ENCODE results near the gene CARD8.

CARD8 gene

DNA sequence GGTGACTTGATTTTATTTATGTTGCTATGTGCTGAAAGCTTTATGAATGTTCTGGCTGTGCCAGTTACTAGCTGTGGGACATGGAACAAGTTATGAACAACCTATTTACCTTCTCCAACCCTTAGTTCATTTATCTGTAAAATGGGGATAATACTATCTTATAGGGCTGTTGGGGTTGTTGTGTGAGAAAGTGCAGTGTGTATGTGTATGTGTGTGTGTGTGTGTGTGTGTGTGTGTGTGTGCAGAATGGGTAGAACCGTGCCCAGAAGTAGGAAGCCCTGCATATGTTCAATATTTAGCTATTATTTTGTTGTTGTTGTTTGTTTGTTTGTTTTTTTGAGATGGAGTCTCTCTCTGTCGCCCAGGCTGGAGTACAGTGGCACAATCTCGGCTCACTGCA, 64.8 kb downstream of the CARD8 start:
- Histone ChIP-seq H3K27me3 (ENCODE audit: control insufficient read depth, insufficient read depth, low read length) (no peaks in the 10 kb centered on the region), H3K27ac (ENCODE audit: low read depth, low read length) (no peak overlapping the region), H3K9me3 (ENCODE audit: control insufficient read depth, insufficient read depth, low read depth, low read length) (peaks cover 8% of the 10 kb centered on the region; the same call in 1 of the 2 replicates), H3K36me3 (ENCODE audit: control insufficient read depth, insufficient read depth, low read length) (no peaks in the 10 kb centered on the region; the same call in 1 of the 2 replicates), H3K4me1 (ENCODE audit: control insufficient read depth, insufficient read depth, low read length) (no peaks in the 10 kb centered on the region), H3K4me3 (ENCODE audit: low read depth, low read length) (no peak overlapping the region), H3K9ac (ENCODE audit: low read length) (no peak overlapping the region)

DNA sequence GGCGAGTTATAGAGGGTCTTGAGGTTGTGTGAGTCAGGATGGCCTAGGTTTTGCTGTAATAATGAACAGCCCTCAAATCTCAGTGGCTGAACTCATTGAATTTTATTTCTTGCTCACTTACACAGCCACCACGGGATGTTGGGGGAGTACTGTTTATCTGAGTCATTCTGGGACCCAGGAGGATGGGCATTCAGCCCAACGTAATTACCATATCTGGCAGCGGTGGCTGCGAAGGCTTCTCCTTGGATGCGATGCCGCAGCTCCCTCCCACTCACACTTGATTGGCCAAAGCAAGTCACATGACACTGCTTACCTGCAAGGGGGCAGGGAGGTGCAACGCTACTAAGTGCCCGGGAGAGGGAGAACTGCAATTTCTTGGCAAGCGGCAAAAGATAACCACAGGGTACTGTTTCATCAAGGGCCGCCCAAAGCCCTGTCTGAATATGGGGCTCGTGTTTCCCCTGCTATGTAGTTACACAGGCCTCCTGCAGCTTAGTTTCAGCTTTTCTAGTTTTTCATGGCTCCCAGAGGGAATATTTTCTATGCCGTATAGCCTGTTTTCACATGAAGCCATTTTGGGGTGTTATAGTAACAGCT, 65.3 kb downstream of the CARD8 start:
- Histone ChIP-seq H3K27ac (ENCODE audit: low read depth, low read length) (no peak overlapping the region), H3K9ac (ENCODE audit: low read length) (no peak overlapping the region), H3K4me3 (ENCODE audit: low read depth, low read length) (no peak overlapping the region), H3K27me3 (ENCODE audit: control insufficient read depth, insufficient read depth, low read length) (no peaks in the 10 kb centered on the region), H3K36me3 (ENCODE audit: control insufficient read depth, insufficient read depth, low read length) (no peaks in the 10 kb centered on the region; the same call in 1 of the 2 replicates), H3K9me3 (ENCODE audit: control insufficient read depth, insufficient read depth, low read depth, low read length) (peaks cover 8% of the 10 kb centered on the region; the same call in 1 of the 2 replicates), H3K4me1 (ENCODE audit: control insufficient read depth, insufficient read depth, low read length) (no peaks in the 10 kb centered on the region)

GRCh38 chr19:48186541-48186991, 69.1 kb downstream of the CARD8 start:
- Histone ChIP-seq H3K4me3 (ENCODE audit: low read depth, low read length) (no peak overlapping the region), H3K4me1 (ENCODE audit: control insufficient read depth, insufficient read depth, low read length) (no peaks in the 10 kb centered on the region), H3K9ac (ENCODE audit: low read length) (no peak overlapping the region)

GRCh38 chr19:48186015-48186414, 69.7 kb downstream of the CARD8 start:
- Histone ChIP-seq H3K9ac (ENCODE audit: low read length) (no peak overlapping the region), H3K27me3 (ENCODE audit: control insufficient read depth, insufficient read depth, low read length) (no peaks in the 10 kb centered on the region), H3K9me3 (ENCODE audit: control insufficient read depth, insufficient read depth, low read depth, low read length) (peaks cover 19% of the 10 kb centered on the region), H3K36me3 (ENCODE audit: control insufficient read depth, insufficient read depth, low read length) (peaks cover 11% of the 10 kb centered on the region), H3K4me3 (ENCODE audit: low read depth, low read length) (no peak overlapping the region), H3K4me1 (ENCODE audit: control insufficient read depth, insufficient read depth, low read length) (no peaks in the 10 kb centered on the region), H3K27ac (ENCODE audit: low read depth, low read length) (no peak overlapping the region)

More at GRCh38 chr19:48186541-48186991, 69.1 kb downstream of the CARD8 start:
- Histone ChIP-seq H3K27me3 (ENCODE audit: control insufficient read depth, insufficient read depth, low read length) (no peaks in the 10 kb centered on the region), H3K27ac (ENCODE audit: low read depth, low read length) (no peak overlapping the region), H3K9me3 (ENCODE audit: control insufficient read depth, insufficient read depth, low read depth, low read length) (peaks cover 14% of the 10 kb centered on the region), H3K36me3 (ENCODE audit: control insufficient read depth, insufficient read depth, low read length) (peaks cover 6% of the 10 kb centered on the region)

DNA sequence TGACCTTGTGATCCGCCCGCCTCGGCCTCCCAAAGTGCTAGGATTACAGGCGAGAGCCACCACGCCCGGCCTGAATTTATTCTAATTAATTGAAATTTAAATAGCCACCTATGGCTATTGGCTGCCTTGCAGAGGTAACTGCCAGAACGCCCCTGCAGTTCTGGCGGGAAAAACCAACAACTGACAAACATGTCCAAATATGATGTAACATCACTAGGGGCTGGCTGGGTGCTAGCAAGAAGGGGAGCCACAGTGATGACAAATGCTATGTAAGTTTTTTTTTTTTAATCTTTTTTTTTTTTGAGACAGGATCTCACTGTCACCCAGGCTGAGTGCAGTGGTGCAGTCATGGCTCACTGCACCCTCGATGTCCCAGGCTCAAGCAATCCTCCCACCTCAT, 72.4 kb downstream of the CARD8 start:
- Histone ChIP-seq H3K4me3 (ENCODE audit: low read depth, low read length) (no peak overlapping the region), H3K36me3 (ENCODE audit: control insufficient read depth, insufficient read depth, low read length) (peaks cover 21% of the 10 kb centered on the region), H3K27me3 (ENCODE audit: control insufficient read depth, insufficient read depth, low read length) (no peaks in the 10 kb centered on the region), H3K9ac (ENCODE audit: low read length) (no peak overlapping the region), H3K4me1 (ENCODE audit: control insufficient read depth, insufficient read depth, low read length) (no peaks in the 10 kb centered on the region), H3K27ac (ENCODE audit: low read depth, low read length) (no peak overlapping the region), H3K9me3 (ENCODE audit: control insufficient read depth, insufficient read depth, low read depth, low read length) (peaks cover 16% of the 10 kb centered on the region)

- H3K4me3 ChIP-seq (ENCODE audit: low read depth, low read length), result no peak overlapping the region
- peaks cover 15% of the 10 kb centered on the region for H3K9me3 ChIP-seq (ENCODE audit: control insufficient read depth, insufficient read depth, low read depth, low read length)
- H3K4me1 ChIP-seq (ENCODE audit: control insufficient read depth, insufficient read depth, low read length), result no peaks in the 10 kb centered on the region
- H3K27ac ChIP-seq (ENCODE audit: low read depth, low read length), result no peak overlapping the region
- no peaks in the 10 kb centered on the region for H3K27me3 ChIP-seq (ENCODE audit: control insufficient read depth, insufficient read depth, low read length)
- H3K9ac ChIP-seq (ENCODE audit: low read length), result no peak overlapping the region
- peaks cover 21% of the 10 kb centered on the region for H3K36me3 ChIP-seq (ENCODE audit: control insufficient read depth, insufficient read depth, low read length)
Observed at GRCh38 chr19:48182434-48182833, 73.3 kb downstream of the CARD8 start.

GRCh38 chr19:48181505-48181904, 74.2 kb downstream of the CARD8 start:
- Histone ChIP-seq H3K9ac (ENCODE audit: low read length) (no peak overlapping the region), H3K4me3 (ENCODE audit: low read depth, low read length) (no peak overlapping the region), H3K27me3 (ENCODE audit: control insufficient read depth, insufficient read depth, low read length) (no peaks in the 10 kb centered on the region), H3K36me3 (ENCODE audit: control insufficient read depth, insufficient read depth, low read length) (peaks cover 21% of the 10 kb centered on the region), H3K27ac (ENCODE audit: low read depth, low read length) (no peak overlapping the region), H3K4me1 (ENCODE audit: control insufficient read depth, insufficient read depth, low read length) (no peaks in the 10 kb centered on the region), H3K9me3 (ENCODE audit: control insufficient read depth, insufficient read depth, low read depth, low read length) (peaks cover 15% of the 10 kb centered on the region)

DNA sequence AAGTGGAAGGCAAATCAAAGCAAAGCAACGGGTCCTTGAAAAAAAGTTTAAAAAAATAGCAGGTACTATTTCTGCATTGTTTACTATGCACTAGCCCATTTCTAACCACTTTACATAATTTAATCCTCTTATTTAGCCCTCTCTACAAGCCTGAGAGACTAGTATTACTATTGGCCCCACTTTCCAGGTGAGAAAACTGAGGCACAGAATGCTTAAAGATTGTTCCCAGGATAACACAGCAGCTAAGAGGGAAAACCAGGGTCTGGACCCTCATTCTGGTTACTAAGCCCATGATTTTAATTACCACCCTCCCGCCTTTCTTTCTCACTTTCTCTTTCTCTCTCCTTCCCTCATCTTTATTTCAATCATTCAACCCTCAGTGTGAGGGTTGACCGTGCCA, 79.5 kb downstream of the CARD8 start:
- peaks cover 42% of the 10 kb centered on the region for H3K36me3 ChIP-seq (ENCODE audit: control insufficient read depth, insufficient read depth, low read length)
- peaks cover 3% of the 10 kb centered on the region; the same call in 1 of the 2 replicates for H3K4me1 ChIP-seq (ENCODE audit: control insufficient read depth, insufficient read depth, low read length)
- no peak overlapping the region for H3K4me3 ChIP-seq (ENCODE audit: low read depth, low read length)
- H3K27me3 ChIP-seq (ENCODE audit: control insufficient read depth, insufficient read depth, low read length), result no peaks in the 10 kb centered on the region
- no peak overlapping the region for H3K9ac ChIP-seq (ENCODE audit: low read length)
- H3K27ac ChIP-seq (ENCODE audit: low read depth, low read length), result no peak overlapping the region
- peaks cover 6% of the 10 kb centered on the region for H3K9me3 ChIP-seq (ENCODE audit: control insufficient read depth, insufficient read depth, low read depth, low read length)

DNA sequence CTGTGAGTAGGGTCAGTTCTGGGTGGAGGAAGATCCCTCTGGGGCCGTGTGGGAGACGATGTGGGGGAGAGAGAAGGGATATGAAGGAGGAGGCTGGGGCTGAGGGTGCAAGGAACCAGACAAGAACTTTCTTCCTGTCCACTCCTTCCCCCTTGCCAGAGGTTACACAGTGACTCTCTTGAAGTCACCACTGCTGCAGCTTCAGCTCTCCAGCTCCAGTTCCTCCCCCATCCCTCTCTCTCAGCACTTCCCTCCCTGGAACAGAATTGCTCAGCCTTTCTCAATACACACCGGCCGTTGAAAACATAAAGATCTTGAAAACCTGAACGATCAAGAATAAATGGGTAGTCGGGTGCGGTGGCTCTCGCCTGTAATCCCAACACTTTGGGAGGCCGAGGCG, 80.1 kb downstream of the CARD8 start:
- H3K36me3 ChIP-seq (ENCODE audit: control insufficient read depth, insufficient read depth, low read length), result peaks cover 39% of the 10 kb centered on the region
- peaks cover 4% of the 10 kb centered on the region; the same call in 1 of the 2 replicates for H3K4me1 ChIP-seq (ENCODE audit: control insufficient read depth, insufficient read depth, low read length)
- peaks cover 3% of the 10 kb centered on the region for H3K9me3 ChIP-seq (ENCODE audit: control insufficient read depth, insufficient read depth, low read depth, low read length)
- H3K27ac ChIP-seq (ENCODE audit: low read depth, low read length), result no peak overlapping the region
- no peak overlapping the region for H3K9ac ChIP-seq (ENCODE audit: low read length)
- H3K27me3 ChIP-seq (ENCODE audit: control insufficient read depth, insufficient read depth, low read length), result no peaks in the 10 kb centered on the region
- H3K4me3 ChIP-seq (ENCODE audit: low read depth, low read length), result no peak overlapping the region

DNA sequence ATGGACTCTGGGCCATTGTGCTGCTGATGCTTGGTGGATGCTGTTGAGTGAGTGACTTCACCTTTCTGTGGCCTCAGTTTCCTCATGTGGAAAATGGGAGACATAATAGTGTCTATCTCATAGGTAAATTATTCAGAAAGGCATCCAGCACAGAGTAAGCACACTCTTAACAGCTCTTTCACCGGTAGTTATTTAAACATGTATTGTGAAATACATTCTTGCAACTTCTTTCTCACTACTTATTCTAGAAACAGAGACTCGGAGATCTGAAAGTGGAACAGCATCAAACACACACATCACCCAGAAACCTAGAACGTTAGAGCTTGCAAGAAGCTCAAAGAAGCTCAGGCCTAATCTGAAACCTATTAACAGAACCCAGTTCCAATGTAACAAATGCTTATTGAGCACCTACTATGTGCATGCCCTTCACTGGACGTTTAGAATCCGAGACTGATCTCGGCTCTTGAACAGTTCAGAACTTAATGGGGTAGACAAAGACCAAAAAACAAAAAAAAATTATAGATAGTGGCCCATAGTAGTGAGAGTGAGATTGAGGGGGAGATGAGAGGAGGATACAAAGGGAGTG, 81.2 kb downstream of the CARD8 start:
- Histone ChIP-seq H3K9ac (ENCODE audit: low read length) (no peak overlapping the region), H3K4me1 (ENCODE audit: control insufficient read depth, insufficient read depth, low read length) (peaks cover 4% of the 10 kb centered on the region; the same call in 1 of the 2 replicates), H3K9me3 (ENCODE audit: control insufficient read depth, insufficient read depth, low read depth, low read length) (no peaks in the 10 kb centered on the region), H3K36me3 (ENCODE audit: control insufficient read depth, insufficient read depth, low read length) (peaks cover 35% of the 10 kb centered on the region), H3K27ac (ENCODE audit: low read depth, low read length) (no peak overlapping the region), H3K27me3 (ENCODE audit: control insufficient read depth, insufficient read depth, low read length) (no peaks in the 10 kb centered on the region), H3K4me3 (ENCODE audit: low read depth, low read length) (no peak overlapping the region)

- no peak overlapping the region for H3K27ac ChIP-seq (ENCODE audit: low read depth, low read length)
Observed at GRCh38 chr19:48171710-48172109, 84.0 kb downstream of the CARD8 start.

More at GRCh38 chr19:48171710-48172109, 84.0 kb downstream of the CARD8 start:
- Histone ChIP-seq H3K9me3 (ENCODE audit: control insufficient read depth, insufficient read depth, low read depth, low read length) (no peaks in the 10 kb centered on the region), H3K27me3 (ENCODE audit: control insufficient read depth, insufficient read depth, low read length) (no peaks in the 10 kb centered on the region), H3K4me3 (ENCODE audit: low read depth, low read length) (peak overlapping the region; percentile 92; the same call in 1 of the 2 replicates), H3K36me3 (ENCODE audit: control insufficient read depth, insufficient read depth, low read length) (peaks cover 30% of the 10 kb centered on the region), H3K9ac (ENCODE audit: low read length) (no peak overlapping the region), H3K4me1 (ENCODE audit: control insufficient read depth, insufficient read depth, low read length) (peaks cover 8% of the 10 kb centered on the region; the same call in 1 of the 2 replicates)
